Pancreas (tissue), 10 donors: ENCODE data around the gene DTX4. TPM values are rescaled to one million over a fixed set of nuclear protein-coding genes. Genes with fewer than 3 reads are reported as not detected.

ENCODE experiments used
- ATAC-seq, 4 donors: fragments of 200-7000 bp; cut with Tn5 transposase; one replicate each; pipeline versions ENCODE4 v1.8.0 to v1.9.1; 2020; ENCODE audit warnings: mild to moderate bottlenecking in 4 of 4, moderate library complexity in 4 of 4
- DNase-seq, 6 donors: peaks; one replicate each; pipeline ENCODE4 v3.0.0-alpha.2; 2020
- FAIRE-seq: peaks from 2 replicates; lab custom pipeline; 2012; peaks lifted over from hg19 to GRCh38; lab: Jason Lieb, UNC
- H3K27ac ChIP-seq, 4 donors: fragments of 200-600 bp; sonication (generic); 1 replicate in 3 of 4; 2 replicates in 1 of 4; pipeline versions ENCODE4 v1.5.0 to v1.8.0; 2020
- H3K27me3 ChIP-seq, 4 donors: fragments of 200-600 bp; one replicate each; pipeline ENCODE4 v1.8.0; 2021
- H3K36me3 ChIP-seq, 3 donors: fragments of 200-600 bp; sonication (generic) in 1 of 3; one replicate each; pipeline versions ENCODE4 v1.5.0 to v1.8.0; 2020 to 2021
- H3K4me1 ChIP-seq, 3 donors: fragments of 200-600 bp; one replicate each; pipeline ENCODE4 v1.8.0; 2021
- H3K4me3 ChIP-seq, 4 donors: fragments of 200-600 bp; sonication (generic) in 2 of 4; one replicate each; pipeline versions ENCODE4 v1.5.0 to v1.8.0; 2020 to 2021
- H3K9me3 ChIP-seq, 4 donors: fragments of 200-600 bp; one replicate each; pipeline ENCODE4 v1.8.0; 2021
- CTCF ChIP-seq, 4 donors: fragments of 200-600 bp; sonication (generic) in 3 of 4; IDR thresholded peaks; one replicate each; pipeline versions ENCODE4 v1.5.0 to v1.8.0; 2021; ENCODE audit warnings: antibody characterized with exemption in 4 of 4
- WGBS, 2 donors: extraction: QIAGEN DNeasy Blood & Tissue Kit; methylation state at CpG; one replicate each; pipeline ENCODE4 v1.1.7; 2013; 5-methylcytosine and 5-hydroxymethylcytosine counted together
- intact Hi-C, 3 donors: fragments of 100-400 bp; cut with DNase I; formaldehyde crosslinking; loops; one replicate each; pipeline versions ENCODE4 v1.11.1 to v1.14.2; 2022
- polyA plus RNA-seq, 2 donors: library from polyadenylated mRNA; stranded (reverse); fragments of 200-250 nt; gene quantifications; one replicate each; pipeline ENCODE4 v1.2.3, GENCODE V29; 2013
- total RNA-seq, 6 donors: library from RNA; stranded (reverse); fragmentation: NEBNext Ultra II Directional in 4 of 6; extraction: Animal tissue kit (Norgen Biotek cat#: 25700) in 4 of 6; gene quantifications; one replicate each; pipeline versions ENCODE4 v1.2.1 to v1.2.4, GENCODE V29; 2021 to 2023
- donor health status: healthy with polysubstance abuse.
- donor health status: DM: no; HTN: no; CAD: no; lungs with moderate emphysema.
- donor health status: DM: no; HTN: no; CAD: no.
- donor health status: control.
- donor health status: control.
- donor health status: Bipolar disorder and iron deficiency.
- donor health status: DM: yes; HTN: yes; CAD: no.
- donor health status: DM: no; HTN: no; CAD: no.
- donor health status: DM: no; HTN: no; CAD: no.
- donor health status: DM: yes; HTN: yes; CAD: no.

The DTX4 gene
- total and polyA plus RNA-seq, 8 donors: 5.9 to 16.3 (median 8.8) TPM

DNA sequence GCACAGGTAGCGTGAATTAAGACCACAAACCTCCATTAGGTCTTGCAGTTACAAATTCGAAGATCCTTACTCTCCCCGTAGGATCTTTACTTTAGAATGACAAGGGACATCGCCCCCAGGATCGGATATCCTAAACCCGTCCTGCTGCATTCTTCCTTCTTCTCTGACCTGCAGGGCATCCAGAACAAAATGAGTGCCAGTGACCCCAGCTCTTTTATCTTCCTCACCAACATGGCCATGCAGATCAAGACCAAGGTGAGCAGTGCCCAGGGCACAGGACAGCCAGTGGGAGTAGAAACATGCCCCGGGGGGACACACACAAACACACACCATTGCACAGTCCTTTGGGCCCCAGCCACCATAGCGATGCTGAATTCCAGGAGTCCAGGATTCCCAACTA is 83.3 kb downstream of the DTX4 start:
- no peaks in the 10 kb centered on the region for H3K36me3 ChIP-seq
- intact Hi-C loops: no loop called here

More for the DNA sequence above, 83.3 kb downstream of the DTX4 start:
- FAIRE-seq (no peak), ATAC-seq (no peak), DNase-seq (no peak)
- no peak for TF ChIP-seq CTCF (IDR thresholded peaks at IDR 0.05)
- Histone ChIP-seq H3K9me3 (no peaks in the 10 kb centered on the region), H3K27me3 (no peaks in the 10 kb centered on the region), H3K27ac (no peak overlapping the region), H3K4me3 (no peak overlapping the region), H3K4me1 (no peaks in the 10 kb centered on the region)
- 53 to 62% methylated on average over 8 of the region's 8 CpGs for WGBS, 2 donors

Other genes starting within 250 kb of the DTX4 start
- gene GLYATL1, start 232.6 kb upstream of the DTX4 start, total RNA-seq: 1 to 10 TPM in 2 of 6 donors, under 1 TPM in 4; 0.19 to 2.7 (median 0.66) TPM
- gene GLYATL1, start 232.6 kb upstream of the DTX4 start, polyA plus RNA-seq: under 1 TPM; 0.23 to 0.33 TPM
- not detected for gene GLYATL1B, start 85.8 kb upstream of the DTX4 start, total RNA-seq
- gene GLYATL1B, start 85.8 kb upstream of the DTX4 start, polyA plus RNA-seq: not detected
- gene FAM111B, start 64.9 kb upstream of the DTX4 start, total RNA-seq: under 1 TPM in 5 of 6 donors, not detected in 1; 0.12 to 0.73 (median 0.20) TPM
- gene FAM111B, start 64.9 kb upstream of the DTX4 start, polyA plus RNA-seq: under 1 TPM; 0.05 to 0.15 TPM
- gene FAM111A, start 29.3 kb upstream of the DTX4 start, total RNA-seq: 10 to 100 TPM in 2 of 6 donors, 1 to 10 TPM in 4; 3.9 to 25.1 (median 8.1) TPM
- gene FAM111A, start 29.3 kb upstream of the DTX4 start, polyA plus RNA-seq: 10 to 100 TPM; 19.7 to 25.1 TPM
- gene MPEG1, start 40.8 kb downstream of the DTX4 start, total RNA-seq: 1 to 10 TPM in 5 of 6 donors, under 1 TPM in 1; 0.51 to 7.1 (median 3.4) TPM
- under 1 TPM; 0.68 to 0.92 TPM for gene MPEG1, start 40.8 kb downstream of the DTX4 start, polyA plus RNA-seq
- not detected for gene OR5AN1, start 186.8 kb downstream of the DTX4 start, total RNA-seq
- gene OR5AN1, start 186.8 kb downstream of the DTX4 start, polyA plus RNA-seq: not detected